HG02973 (cell line): ENCODE data around the gene ASMTL.
A peak's percentile ranks its signal among the peaks of the same experiment; 100 is the strongest.
"Not testable (repeated sequence)": the region's sequence is repeated elsewhere in the genome, so short reads cannot be mapped to it uniquely, and the experiment has no call there.

Experiments used
- ATAC-seq: cut with Tn5 transposase; IDR thresholded peaks from one replicate; pipeline ENCODE4 v1.9.1; 2021; ENCODE audit warnings: moderate library complexity; ENCODE audit not compliant: unreplicated experiment

Gene ASMTL

GRCh38 chrX:1416327-1416784 lies 36.4 kb downstream of the ASMTL start:
- ATAC-seq: no peak

DNA sequence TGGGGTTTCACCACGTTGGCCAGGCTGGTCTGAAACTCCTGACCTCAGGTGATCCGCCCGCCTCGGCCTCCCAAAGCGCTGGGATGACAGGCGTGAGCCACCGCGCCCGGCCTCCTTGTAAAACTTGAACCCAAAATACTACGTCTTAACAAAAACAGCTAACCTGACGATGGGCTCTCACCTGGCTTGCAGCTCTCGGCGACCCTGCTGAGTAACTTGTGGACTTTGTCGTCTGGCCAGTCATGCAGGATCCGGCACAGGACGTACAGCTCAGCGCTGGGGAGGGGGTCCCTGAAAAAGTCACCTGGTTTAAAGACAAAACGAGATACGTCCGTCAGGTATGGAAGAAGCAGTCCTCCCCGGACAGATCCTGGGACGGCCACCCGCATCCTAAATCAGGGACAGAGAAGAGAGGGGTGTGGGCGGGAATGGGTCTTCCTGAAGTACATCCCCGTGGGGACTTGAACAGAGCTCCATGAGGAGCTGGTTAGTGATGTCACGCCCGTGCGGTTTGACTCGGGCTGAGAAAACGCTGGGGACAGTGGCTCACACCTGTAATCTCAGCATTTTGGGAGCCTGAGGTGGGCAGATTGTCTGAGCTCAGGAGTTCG lies 40.1 kb downstream of the ASMTL start:
- ATAC-seq: no peak

DNA sequence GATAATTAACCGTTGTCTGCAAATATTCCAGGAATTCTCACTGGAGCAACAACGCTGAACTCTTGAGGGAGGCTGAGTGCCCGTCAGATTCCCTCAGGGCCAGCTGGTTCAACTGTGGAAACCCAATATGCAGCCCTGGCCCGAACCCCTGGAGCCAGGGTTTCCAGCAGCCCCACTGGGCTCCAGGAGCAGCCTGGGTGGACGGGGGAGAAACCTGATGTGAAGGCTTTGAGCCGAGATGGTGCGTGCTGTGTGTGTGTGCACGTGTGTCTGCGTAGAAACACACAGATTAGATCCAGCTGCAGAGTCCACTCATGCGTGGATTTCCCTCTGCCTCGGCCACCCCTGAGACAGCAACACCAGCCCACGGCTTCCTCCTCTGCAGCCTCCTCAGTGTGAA lies 41.4 kb downstream of the ASMTL start:
- ATAC-seq: no peak

DNA sequence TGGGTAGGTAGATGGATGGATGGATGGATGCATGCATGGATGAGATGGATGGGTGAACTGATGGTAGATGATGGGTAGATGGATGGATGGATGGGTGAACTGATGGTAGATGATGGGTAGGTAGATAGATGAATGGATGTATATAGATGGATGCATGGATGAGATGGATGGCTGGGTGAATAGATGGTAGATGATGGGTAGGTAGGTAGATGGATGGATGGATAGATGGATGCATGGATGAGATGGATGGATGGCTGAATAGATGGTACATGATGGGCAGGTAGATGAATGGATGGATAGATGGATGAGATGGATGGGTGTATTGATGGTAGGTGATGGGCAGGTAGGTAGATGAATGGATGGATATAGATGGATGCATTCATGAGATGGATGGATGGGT lies 45.7 kb downstream of the ASMTL start:
- no peak for ATAC-seq

DNA sequence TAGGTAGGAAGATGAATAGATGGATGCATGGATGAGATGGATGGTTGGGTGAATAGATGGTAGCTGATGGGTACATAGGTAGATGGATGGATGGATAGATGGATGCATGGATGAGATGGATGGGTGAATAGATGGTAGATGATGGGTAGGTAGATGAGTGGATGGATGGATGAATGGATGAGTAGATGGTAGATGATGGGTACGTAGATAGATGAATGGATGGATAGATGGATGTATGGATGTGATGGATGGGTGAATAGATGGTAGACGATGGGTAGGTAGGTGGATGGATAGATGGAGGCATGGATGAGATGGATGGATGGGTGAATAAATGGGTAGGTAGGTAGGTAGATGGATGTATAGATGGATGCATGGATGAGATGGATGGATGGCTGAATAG lies 46.9 kb downstream of the ASMTL start:
- not testable (repeated sequence) for ATAC-seq

DNA sequence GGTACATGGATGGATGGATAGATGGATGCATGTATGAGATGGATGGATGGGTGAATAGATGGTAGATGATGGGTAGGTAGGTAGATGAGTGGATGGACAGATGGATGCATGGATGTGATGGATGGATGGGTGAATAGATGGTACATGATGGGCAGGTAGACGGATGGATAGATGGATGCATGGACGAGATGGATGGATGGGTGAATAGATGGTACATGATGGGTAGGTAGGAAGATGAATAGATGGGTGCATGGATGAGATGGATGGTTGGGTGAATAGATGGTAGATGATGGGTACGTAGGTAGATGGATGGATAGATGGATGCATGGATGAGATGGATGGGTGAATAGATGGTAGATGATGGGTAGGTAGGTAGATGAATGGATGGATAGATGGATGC lies 48.8 kb downstream of the ASMTL start:
- not testable (repeated sequence) for ATAC-seq

- no peak for ATAC-seq
Observed at GRCh38 chrX:1403228-1403627, 49.5 kb downstream of the ASMTL start.

GRCh38 chrX:1401611-1402430 lies 50.9 kb downstream of the ASMTL start:
- ATAC-seq: no peak

- no peak for ATAC-seq
Observed at GRCh38 chrX:1400742-1401471, 51.8 kb downstream of the ASMTL start.

GRCh38 chrX:1400049-1400448 lies 52.7 kb downstream of the ASMTL start:
- no peak for ATAC-seq

DNA sequence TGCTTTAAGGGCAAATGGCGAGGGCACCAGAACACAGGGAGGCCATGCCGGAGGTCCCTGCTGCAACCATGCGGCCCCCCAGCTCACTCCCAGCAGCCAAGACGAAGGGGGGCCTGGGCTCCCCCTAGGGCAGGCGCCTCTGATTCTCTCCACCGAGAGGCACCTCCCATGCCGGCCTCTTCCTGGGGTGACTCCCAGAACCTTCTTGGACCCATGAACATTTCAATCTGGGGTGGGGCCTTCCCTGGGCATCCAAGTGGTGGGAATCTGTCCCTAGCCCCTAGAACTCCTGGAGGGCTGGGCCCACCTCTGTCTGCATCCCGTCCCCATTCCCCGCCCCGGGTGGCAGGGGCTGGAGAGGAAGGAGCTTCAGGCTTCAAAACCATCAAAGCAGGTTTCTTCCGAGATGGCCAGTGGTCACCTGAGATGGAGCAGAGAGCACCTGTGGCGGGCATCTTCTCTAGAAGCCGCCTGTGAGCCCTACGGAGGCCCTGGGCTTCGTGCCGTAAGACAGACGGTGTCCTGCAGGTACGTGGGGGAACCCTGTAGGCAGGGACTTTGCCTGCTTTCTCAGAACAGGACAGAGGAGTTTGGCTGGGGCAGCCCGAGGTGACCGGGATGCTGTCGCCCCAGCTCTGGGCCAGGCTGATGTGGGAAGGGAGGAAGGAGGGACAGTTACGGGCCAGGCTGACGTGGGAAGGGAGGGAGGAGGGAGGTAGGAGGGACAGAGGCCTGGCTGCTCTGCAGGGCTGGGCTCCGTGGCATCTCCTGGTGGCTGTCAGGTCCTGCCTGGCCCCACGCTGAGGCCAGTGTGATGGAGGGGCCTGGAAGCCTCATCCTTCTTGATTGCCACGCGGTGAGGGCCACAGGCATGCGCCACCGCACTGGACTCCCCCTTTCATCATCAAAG lies 54.0 kb downstream of the ASMTL start:
- ATAC-seq: no peak

DNA sequence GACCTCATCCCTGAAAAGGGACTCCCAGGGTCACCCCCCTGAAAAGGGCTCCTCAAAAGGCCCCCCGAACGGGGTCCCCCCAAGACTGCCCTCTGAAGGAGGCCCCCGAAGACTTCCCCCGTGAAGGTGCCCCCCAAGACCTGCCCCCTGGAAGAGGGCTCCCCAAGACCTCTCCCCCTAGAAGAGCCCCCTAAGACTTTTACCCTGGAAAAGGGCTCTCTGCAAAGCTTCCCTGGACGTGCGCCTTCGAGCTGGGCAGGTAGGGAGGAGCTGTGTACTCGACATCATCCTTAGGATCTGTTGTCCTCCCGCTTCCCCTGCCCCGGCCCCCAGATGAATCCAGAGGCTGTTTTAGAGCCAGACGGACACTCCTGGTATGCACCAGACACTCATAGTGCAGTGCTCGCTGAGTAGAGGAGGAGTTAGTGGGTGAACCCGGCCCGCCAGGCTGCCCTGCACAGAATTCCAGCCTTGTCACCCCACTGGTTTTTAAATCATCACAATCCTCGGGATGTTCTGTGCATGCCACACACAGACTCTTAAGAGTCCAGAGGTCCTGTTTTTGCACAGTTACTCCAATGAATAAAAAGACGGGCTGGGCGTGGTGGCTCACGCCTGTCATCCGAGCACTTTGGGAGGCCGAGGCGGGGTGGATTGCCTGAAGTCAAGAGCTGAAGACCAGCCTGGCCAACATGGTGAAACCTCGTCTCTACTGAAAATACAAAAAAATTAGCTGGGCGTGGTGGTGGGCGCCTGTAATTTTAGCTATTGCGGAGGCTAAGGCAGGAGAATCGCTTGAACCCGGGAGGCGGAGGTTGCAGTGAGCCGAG lies 55.1 kb downstream of the ASMTL start:
- ATAC-seq: no peak

GRCh38 chrX:1397001-1397400 lies 55.7 kb downstream of the ASMTL start:
- no peak for ATAC-seq

DNA sequence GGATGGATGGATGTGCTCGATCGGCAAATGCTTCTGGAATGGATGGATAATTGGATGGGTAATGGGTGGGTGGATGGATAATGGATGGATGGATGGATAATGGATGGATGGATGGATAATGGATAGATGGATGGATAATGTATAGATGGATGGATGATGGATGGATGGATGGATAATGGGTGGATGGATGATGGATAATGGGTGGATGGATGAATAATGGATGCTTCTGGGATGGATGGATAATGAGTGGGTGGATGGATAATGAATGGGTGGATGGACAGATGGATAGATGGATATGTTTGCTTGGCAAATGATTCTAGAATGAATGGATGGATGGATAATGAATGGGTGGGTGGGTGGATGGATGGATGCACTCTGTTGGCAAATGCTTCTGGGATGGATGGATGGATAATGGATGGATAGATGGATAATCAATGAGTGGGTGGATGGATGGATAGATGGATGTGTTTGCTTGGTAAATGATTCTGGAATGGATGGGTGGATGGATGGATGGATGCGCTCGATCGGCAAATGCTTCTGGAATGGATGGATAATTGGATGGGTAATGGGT lies 57.0 kb downstream of the ASMTL start:
- no peak for ATAC-seq

DNA sequence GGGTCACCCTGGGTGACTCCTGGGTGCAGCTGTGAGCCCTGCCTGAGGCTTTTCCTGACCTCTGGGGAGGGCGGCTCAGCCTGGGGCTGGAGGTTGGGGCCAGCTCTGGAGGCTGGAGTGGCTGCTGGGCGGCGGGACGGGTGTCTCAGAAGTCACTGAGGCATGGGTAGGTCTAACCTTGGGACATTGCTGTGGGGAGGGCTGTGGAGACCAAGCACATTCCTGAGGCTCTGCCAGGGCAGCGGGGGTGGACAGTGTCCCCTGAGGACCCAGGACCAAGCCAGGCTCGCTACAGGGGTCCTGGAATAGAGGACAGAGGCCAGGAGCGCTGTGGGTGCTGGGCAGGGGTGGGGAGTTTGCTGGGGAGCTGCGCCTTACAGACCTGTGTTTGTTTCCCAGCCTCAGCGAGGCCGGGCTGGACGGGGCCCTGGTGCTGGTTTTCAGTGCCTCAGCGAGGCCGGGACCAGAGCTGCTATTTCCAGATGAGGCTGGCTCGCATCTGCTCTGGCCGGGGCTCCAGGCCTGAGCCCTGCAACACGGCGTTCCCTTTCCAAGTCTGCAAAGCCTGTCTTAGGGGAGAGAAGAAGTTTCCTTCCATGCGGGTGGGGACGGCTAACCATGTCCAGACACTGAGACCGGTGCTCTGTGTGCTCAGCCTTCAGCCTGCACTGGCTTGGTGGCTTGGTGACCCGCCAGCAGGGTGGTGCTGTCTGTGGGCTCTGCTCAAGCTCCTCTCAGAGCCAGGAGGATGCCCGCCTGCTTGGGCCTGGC lies 57.8 kb downstream of the ASMTL start:
- ATAC-seq: no peak

DNA sequence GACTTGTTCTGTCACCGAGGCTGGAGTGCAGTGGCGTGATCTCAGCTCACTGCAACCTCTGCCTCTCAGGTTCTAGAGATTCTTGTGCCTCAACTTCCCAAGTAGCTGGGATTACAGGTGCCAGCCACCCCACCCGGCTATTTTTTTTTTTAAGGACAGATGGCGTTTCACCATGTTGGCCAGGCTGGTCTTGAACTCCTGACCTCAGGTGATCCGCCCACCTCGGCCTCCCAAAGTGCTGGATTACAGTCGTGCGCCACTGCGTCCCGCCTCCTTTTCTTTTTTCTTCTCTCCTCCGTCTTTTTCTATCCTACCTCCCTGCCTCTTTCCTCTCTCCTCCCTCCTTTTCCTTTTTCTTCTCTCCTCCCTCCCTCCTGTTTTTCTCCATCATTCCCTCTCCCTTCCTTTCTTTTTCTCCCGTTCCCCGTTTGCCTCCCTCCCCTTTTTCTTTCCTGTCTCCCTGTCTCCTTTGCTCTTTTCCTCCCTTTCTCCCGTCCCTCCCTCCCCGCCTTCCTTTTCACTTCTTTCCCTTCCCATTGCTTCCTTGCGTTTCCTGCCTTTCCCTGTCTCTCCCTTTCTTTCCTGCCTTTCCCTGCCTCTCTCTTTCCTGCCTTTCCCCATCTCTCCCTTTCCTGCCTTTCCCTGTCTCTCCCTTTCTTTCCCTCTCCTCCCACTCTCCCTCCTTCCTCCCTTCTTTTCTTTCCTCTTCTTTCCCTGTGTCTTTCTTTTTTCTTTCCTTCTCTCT lies 58.7 kb downstream of the ASMTL start:
- no peak for ATAC-seq

DNA sequence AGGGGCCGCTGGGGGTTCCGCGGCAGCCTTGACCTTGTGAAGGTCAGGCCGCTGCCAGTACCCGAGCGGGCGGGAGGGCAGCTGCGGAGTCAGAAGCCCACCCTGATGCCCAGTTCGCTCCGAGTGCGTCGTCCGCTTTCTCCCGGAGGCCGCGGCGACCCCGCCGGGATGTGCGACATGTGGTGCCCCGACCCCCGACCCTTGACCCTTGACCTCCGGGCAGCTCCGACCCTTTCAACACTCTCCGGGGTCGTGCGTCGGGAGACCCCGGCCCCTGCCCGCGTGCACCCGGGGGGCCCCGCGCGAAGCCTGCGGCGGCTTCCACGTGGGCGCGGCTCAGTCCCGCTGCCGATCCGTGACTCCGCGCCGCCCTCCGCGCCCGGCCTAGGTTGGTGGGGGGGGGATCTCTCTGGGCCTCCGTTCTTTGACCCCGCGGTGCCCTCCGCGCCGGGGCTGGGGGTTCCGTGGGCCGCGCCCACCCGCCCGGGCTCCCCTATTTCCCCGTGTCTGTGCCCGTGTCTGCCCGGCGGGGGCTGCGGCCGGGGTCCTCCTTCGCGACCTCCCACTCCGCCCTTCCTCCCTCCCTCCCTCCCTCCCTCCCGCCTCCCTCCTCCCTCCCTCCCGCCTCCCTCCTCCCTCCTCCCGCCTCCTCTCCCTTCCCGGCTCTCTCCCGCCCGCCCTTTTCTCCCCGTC lies 60.2 kb downstream of the ASMTL start:
- peak; percentile 18 for ATAC-seq
